ENCODE data around the gene ZNF749.
"Not testable (repeated sequence)": the region's sequence is repeated elsewhere in the genome, so short reads cannot be mapped to it uniquely, and the experiment has no call there.

ZNF749 gene

GRCh38 chr19:57466489-57466888, 31.4 kb downstream of the ZNF749 start:
- no peak for DNase-seq

DNA sequence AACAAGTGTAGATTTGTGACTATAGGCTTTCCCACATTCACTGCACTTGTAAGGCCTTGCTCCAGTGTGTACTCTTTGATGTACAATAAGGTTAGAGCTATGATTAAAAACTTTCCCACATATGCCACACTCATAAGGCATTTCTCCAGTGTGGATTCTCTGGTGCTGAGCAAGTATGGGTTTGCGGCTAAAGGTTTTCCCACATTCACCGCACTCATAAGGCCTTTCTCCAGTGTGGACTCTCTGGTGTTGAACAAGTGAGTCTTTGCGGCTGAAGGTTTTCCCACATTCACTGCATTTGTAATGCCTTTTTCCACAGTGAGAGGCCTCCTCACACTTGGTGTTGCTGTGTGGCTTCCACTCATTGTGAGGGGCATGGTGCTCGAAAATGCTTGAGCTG, 38.5 kb downstream of the ZNF749 start:
- DNase-seq = no peak

- DNase-seq = peak; percentile 94 to 98
Measured at GRCh38 chr19:57477191-57478008, 42.3 kb downstream of the ZNF749 start, which contains the start of gene ZNF772. Gene ZNF772 (minus strand): TSS chr19:57477566. CDS start chr19:57477309, 257 bp downstream.

DNA sequence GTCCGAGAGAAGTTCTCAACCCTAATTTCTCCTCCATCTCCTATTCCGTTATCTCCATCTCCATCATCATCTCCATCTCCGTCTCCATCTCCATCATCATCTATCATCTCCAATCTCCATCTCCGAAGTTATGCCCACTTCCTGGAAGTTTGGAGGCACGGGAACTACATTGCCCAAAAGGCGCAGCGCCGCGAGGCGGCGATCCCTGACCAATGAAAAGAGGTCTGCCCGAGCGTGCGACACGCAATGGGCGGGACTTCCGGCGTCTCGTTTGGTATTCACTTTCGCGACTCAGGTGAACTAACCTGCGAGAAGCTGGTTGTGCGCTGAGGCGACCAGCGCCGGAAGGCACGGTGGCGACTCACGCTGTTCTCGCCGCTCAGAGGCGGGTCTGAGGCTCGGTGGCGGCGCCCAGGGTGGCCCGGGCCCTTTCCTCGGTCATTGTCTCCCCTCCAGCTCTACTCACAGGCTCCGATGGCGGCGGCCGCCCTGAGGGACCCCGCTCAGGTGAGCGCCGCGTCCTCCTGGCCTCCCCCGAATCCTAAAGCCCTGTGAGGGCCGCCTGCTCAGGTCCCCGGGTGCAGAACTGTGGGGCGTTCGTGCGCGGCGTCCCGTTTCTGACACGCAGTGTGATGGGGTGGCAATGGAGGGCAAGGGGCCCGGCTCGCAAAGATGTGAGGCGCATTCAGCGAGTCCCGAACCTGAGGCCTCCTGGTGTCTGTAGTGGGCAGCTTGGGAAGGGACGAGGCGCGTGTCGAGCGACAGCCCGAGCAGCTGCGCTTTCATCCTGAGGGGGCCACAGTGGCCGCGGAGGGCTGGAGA, 52.6 kb downstream of the ZNF749 start, which contains the start of gene ZNF419:
ZNF419 (plus strand) TSS at position 274 of the 822 bp plus-strand sequence; CDS start at position 475, 201 bp downstream.
- peak; percentile 87 to 97 for DNase-seq

GRCh38 chr19:57488299-57488644, 53.1 kb downstream of the ZNF749 start:
- not testable (repeated sequence) for DNase-seq
